Tibial nerve (tissue), 4 donors: Measurements from ENCODE around the gene SLX1A. TPM values are rescaled to one million over a fixed set of nuclear protein-coding genes. Genes with fewer than 3 reads are reported as not detected.
"Not testable (repeated sequence)": the region's sequence is repeated elsewhere in the genome, so short reads cannot be mapped to it uniquely, and the experiment has no call there.

Experiments
- DNase-seq, 2 donors: peaks; one replicate each; pipeline ENCODE4 v3.0.0-alpha.2; 2019; ENCODE audit warnings: low spot score in 2 of 2
- H3K27ac ChIP-seq, 4 donors: fragments of 200-600 bp; sonication (generic) in 3 of 4; one replicate each; pipeline ENCODE4 v1.5.1; 2017 to 2019; ENCODE audit warnings: mild to moderate bottlenecking in 1 of 4
- H3K27me3 ChIP-seq, 2 donors: fragments of 200-600 bp; sonication (generic) in 1 of 2; one replicate each; pipeline versions ENCODE4 v1.5.1 to v1.6.0; 2017 to 2019
- H3K36me3 ChIP-seq, 3 donors: fragments of 200-600 bp; sonication (generic); one replicate each; pipeline ENCODE4 v1.5.1; 2018 to 2019
- H3K4me1 ChIP-seq, 4 donors: fragments of 200-600 bp; sonication (generic) in 3 of 4; one replicate each; pipeline ENCODE4 v1.5.1; 2017 to 2019
- H3K4me3 ChIP-seq, 4 donors: fragments of 200-600 bp; sonication (generic) in 3 of 4; one replicate each; pipeline ENCODE4 v1.5.1; 2017 to 2019; ENCODE audit warnings: mild to moderate bottlenecking in 1 of 4, moderate library complexity in 1 of 4
- H3K9me3 ChIP-seq, 4 donors: fragments of 200-600 bp; sonication (generic) in 3 of 4; one replicate each; pipeline ENCODE4 v1.5.1; 2017 to 2019
- WGBS, 2 donors: methylation state at CpG; one replicate each; pipeline ENCODE4 v1.1.5; 2018; 5-methylcytosine and 5-hydroxymethylcytosine counted together
- small RNA-seq: library from RNA; depleted of rRNA; stranded (forward); fragments of <200 nt; gene quantifications from one replicate; pipeline ENCODE3, GENCODE V24; 2016
- total RNA-seq, 4 donors: library from RNA; depleted of rRNA; stranded (reverse); fragments of >200 nt; gene quantifications; one replicate each; pipeline ENCODE4 v1.1.0, GENCODE V29; 2016

SLX1A gene
- total RNA-seq, 4 donors from 2014 or later: 45.7 to 68.7 (median 52.8) TPM

- H3K27me3 ChIP-seq, H3K4me3 ChIP-seq, H3K27ac ChIP-seq, H3K4me1 ChIP-seq, DNase-seq, H3K36me3 ChIP-seq, H3K9me3 ChIP-seq: not testable (repeated sequence)
- no CpG with 5 or more reads among the region's 4 CpGs for WGBS, 2 donors
Observed at GRCh38 chr16:30211414-30211813, 17.7 kb downstream of the SLX1A start.

- not testable (repeated sequence) for H3K9me3 ChIP-seq, H3K4me1 ChIP-seq, H3K4me3 ChIP-seq, H3K36me3 ChIP-seq, H3K27me3 ChIP-seq, H3K27ac ChIP-seq
- WGBS, 2 donors: 87 to 100% methylated on average over 1 to 3 of the region's 5 CpGs
- DNase-seq: peak in 1 of 2 donors; percentile 8
Observed at GRCh38 chr16:30217082-30217481, 23.4 kb downstream of the SLX1A start.

Small RNA genes lying within 50 kb of the gene (small RNA-seq; reads per million reads assigned to genes)
- gene AC106782.4: not detected

Other genes starting within 250 kb of the SLX1A start
- 100 to 1,000 TPM in 2 of 4 donors, 10 to 100 TPM in 2; 83.1 to 144 (median 103) TPM for gene TMEM219, start 231.8 kb upstream of the SLX1A start, total RNA-seq
- 10 to 100 TPM; 51.3 to 88.8 (median 66.0) TPM for gene TAOK2, start 220.0 kb upstream of the SLX1A start, total RNA-seq
- gene HIRIP3, start 198.3 kb upstream of the SLX1A start, total RNA-seq: 10 to 100 TPM; 12.6 to 26.7 (median 22.6) TPM
- 10 to 100 TPM; 36.6 to 60.4 (median 51.6) TPM for gene INO80E, start 197.6 kb upstream of the SLX1A start, total RNA-seq
- 1 to 10 TPM in 2 of 4 donors, under 1 TPM in 2; 0.44 to 4.2 (median 1.7) TPM for gene DOC2A, start 182.8 kb upstream of the SLX1A start, total RNA-seq
- gene C16orf92, start 170.7 kb upstream of the SLX1A start, total RNA-seq: not detected
- gene TLCD3B, start 162.6 kb upstream of the SLX1A start, total RNA-seq: not detected
- 100 to 1,000 TPM; 474 to 649 (median 487) TPM for gene ALDOA, start 128.1 kb upstream of the SLX1A start, total RNA-seq
- gene PPP4C, start 117.9 kb upstream of the SLX1A start, total RNA-seq: 10 to 100 TPM; 21.1 to 54.3 (median 34.3) TPM
- gene TBX6, start 102.0 kb upstream of the SLX1A start, total RNA-seq: 1 to 10 TPM in 1 of 4 donors, under 1 TPM in 2, not detected in 1; 0.66 to 1.5 (median 0.84) TPM
- 100 to 1,000 TPM in 2 of 4 donors, 10 to 100 TPM in 2; 81.9 to 197 (median 122) TPM for gene YPEL3, start 97.7 kb upstream of the SLX1A start, total RNA-seq
- 1 to 10 TPM; 2.8 to 5.2 (median 4.6) TPM for gene GDPD3, start 80.3 kb upstream of the SLX1A start, total RNA-seq
- 10 to 100 TPM; 65.5 to 93.0 (median 79.5) TPM for gene MAPK3, start 70.7 kb upstream of the SLX1A start, total RNA-seq
- gene CORO1A, start 10.3 kb upstream of the SLX1A start, total RNA-seq: 10 to 100 TPM; 35.0 to 66.9 (median 47.1) TPM
- 100 to 1,000 TPM; 218 to 491 (median 322) TPM for gene BOLA2B, start 209 bp upstream of the SLX1A start, total RNA-seq
- 10 to 100 TPM in 3 of 4 donors, 1 to 10 TPM in 1; 9.8 to 55.3 (median 32.9) TPM for gene SULT1A3, start 5.4 kb downstream of the SLX1A start, total RNA-seq
- 1 to 10 TPM; 5.1 to 9.6 (median 7.4) TPM for gene NPIPB13, start 54.6 kb downstream of the SLX1A start, total RNA-seq
- 10 to 100 TPM; 31.8 to 42.7 (median 36.1) TPM for gene CD2BP2, start 161.4 kb downstream of the SLX1A start, total RNA-seq
- 10 to 100 TPM; 25.6 to 52.2 (median 31.1) TPM for gene TBC1D10B, start 176.6 kb downstream of the SLX1A start, total RNA-seq
- gene MYL11, start 180.9 kb downstream of the SLX1A start, total RNA-seq: not detected
- 1 to 10 TPM in 3 of 4 donors, not detected in 1; 1.4 to 4.8 (median 3.6) TPM for gene SEPTIN1, start 188.7 kb downstream of the SLX1A start, total RNA-seq
- gene ZNF48, start 201.5 kb downstream of the SLX1A start, total RNA-seq: 1 to 10 TPM; 5.5 to 7.5 (median 7.3) TPM
- gene ZNF771, start 213.7 kb downstream of the SLX1A start, total RNA-seq: 10 to 100 TPM; 35.8 to 48.2 (median 43.0) TPM
- gene DCTPP1, start 236.2 kb downstream of the SLX1A start, total RNA-seq: 10 to 100 TPM; 12.1 to 20.7 (median 16.1) TPM